ENCODE measurements around the gene CCSER1.
A peak's percentile ranks its signal among the peaks of the same experiment; 100 is the strongest.

Gene CCSER1

GRCh38 chr4:90127223-90127705, at the start of gene CCSER1:
Gene CCSER1, plus strand, starts transcription at chr4:90127394.
- DNase-seq (ENCODE audit: low spot score), result peak; percentile 3

- DNase-seq (ENCODE audit: low spot score), result no peak
Measured at GRCh38 chr4:90078440-90078839, 48.8 kb upstream of the CCSER1 start.

GRCh38 chr4:90080116-90080515, 47.1 kb upstream of the CCSER1 start:
- no peak for DNase-seq (ENCODE audit: low spot score)

DNA sequence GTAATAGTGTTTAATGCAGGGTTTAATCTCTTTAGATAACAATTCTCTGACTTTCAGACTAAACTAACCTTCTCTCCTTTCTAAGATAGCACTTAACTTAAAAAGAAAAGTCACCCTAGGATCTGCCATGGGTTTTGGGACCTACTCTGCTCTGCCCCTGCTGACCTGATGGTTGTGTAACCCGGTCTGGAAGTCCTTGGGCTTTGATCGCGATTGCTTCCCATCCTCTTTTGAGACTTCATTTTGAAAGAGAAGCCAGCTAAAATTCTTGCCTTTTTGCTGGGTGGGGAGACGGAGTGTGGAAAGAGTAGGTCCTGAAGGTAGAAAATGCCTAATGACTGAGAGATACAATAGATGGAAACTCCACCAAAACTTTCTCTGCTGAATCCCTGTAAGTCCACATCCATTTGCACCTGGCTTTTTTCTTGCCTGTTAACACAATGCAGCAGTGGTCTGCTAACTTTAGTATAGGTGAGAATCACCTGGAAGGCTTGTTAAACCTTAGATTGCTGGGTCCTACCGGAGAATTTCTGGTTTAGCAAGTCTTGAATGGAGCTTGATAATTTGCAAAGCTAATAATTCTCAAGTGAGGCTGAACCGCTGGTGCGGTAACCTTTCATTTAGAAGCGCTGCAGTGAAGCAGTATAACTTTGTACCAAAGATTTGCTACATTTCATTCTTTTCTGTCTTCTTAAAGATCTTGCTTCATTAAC, 45.6 kb upstream of the CCSER1 start:
- DNase-seq (ENCODE audit: low spot score), result no peak

- no peak for DNase-seq (ENCODE audit: low spot score)
Measured at GRCh38 chr4:90082449-90082848, 44.7 kb upstream of the CCSER1 start.

DNA sequence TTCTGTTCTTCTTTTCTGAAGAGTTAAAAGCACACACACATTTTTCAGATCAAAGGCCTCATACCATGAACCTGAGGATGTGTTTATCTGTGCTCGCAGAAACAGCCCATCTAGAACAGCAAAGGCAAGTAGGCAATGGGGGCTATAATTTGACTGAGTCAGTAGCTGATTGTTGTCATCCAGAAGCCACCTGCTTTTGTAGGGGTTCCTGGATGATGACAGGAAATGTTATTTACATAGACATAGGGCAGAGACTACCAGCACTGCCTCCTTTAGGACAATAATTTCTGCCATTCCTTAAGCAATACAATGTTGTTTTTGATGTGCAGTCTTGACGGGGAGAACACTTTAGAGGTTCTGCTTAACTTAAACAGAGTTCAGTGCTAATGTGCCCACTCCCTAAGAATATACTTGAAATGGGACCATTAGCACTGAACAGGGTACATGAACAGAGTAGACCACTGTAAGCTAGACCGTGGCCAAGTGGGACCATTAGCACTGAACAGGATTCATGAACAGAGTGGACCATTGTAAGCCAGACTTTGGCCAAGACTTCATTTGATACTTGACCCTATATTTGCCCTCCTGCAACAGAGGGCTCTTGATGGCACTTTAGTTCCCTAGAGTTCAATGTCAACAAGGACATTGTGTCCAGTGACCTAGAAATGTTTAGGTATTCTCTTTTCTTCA, 42.8 kb upstream of the CCSER1 start:
- DNase-seq (ENCODE audit: low spot score), result no peak

DNA sequence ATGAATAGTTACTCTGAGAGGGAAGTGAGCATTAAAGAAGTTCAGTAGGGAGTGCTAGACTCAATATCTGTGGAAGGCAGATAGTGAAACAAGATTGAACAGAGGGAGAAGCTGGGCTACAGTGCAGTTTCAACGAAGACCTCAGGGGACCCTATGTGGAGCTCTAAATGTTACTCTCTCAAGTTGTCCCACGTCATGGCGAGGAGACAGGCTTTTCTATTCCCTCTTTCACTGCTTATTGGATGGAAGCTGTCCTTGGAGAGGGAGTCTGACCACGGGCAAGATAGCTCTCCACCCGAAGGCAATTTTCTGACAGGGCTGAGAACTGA, 42.3 kb upstream of the CCSER1 start:
- DNase-seq (ENCODE audit: low spot score), result no peak

- DNase-seq (ENCODE audit: low spot score), result no peak
Measured at GRCh38 chr4:90093526-90093925, 33.7 kb upstream of the CCSER1 start.

- DNase-seq (ENCODE audit: low spot score), result no peak
Measured at GRCh38 chr4:90095000-90095399, 32.2 kb upstream of the CCSER1 start.

GRCh38 chr4:90099812-90100211, 27.4 kb upstream of the CCSER1 start:
- no peak for DNase-seq (ENCODE audit: low spot score)

GRCh38 chr4:90103991-90104390, 23.2 kb upstream of the CCSER1 start:
- DNase-seq (ENCODE audit: low spot score), result no peak

DNA sequence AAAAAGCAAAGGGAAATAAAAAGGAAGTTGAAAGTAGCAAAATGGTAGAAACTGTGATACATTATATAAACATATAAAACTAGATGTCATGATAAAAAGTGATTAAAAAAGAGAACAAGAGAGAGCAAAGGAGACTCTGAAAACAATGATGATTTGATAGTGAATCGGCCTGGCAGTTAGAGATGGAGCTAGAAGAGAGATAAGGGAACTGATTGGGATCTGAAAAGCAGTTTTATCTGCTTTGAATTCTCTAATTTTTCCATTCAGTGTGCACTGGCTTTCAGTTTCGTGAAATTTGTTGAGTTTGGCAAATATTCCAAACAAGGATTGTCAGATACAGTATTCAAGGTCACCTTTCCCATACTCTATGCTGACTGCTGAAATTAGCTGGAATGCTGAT, 21.9 kb upstream of the CCSER1 start:
- DNase-seq (ENCODE audit: low spot score), result no peak

DNA sequence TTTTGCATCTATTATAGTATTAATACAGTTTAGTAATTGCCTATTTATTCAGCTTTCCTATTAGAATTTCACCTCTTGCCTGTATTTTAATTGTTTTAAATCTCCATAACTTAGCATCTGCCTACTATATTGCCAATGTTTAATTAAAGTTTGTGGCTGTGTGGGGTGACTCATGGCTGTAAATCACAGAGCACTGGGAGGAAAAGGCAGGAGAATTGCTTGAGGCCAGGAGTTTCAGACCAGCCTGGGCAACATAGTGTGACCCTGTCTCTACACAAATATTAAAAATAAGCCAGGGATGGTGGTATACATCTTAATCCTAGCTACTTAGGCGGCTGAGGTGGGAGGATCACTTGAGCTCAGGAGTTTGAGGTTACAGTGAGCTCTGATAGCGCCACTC, 14.5 kb upstream of the CCSER1 start:
- no peak for DNase-seq (ENCODE audit: low spot score)

DNA sequence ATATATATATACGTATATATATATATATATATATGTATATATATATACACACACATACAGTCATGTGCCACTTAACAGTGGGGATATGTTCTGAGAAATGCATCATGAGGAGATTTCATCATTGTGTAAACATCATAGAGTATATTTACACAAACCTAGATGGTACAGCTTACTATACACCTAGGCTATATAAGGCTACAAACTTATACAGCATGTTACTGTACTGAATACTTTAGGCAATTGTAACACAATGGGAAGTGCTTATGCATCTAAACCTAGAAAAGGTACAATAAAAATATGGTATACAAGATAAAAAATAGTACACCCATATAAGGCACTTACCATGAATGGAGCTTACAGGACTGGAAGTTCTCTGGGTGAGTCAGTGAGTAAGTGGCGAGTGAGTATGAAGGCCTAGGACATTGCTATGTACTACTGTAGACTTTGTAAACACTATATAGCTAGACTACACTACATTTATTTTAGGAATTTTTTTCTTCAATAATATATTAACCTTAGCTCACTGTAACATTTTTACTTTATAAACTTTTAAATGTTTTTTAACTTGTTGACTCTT, 13.2 kb upstream of the CCSER1 start:
- no peak for DNase-seq (ENCODE audit: low spot score)

DNA sequence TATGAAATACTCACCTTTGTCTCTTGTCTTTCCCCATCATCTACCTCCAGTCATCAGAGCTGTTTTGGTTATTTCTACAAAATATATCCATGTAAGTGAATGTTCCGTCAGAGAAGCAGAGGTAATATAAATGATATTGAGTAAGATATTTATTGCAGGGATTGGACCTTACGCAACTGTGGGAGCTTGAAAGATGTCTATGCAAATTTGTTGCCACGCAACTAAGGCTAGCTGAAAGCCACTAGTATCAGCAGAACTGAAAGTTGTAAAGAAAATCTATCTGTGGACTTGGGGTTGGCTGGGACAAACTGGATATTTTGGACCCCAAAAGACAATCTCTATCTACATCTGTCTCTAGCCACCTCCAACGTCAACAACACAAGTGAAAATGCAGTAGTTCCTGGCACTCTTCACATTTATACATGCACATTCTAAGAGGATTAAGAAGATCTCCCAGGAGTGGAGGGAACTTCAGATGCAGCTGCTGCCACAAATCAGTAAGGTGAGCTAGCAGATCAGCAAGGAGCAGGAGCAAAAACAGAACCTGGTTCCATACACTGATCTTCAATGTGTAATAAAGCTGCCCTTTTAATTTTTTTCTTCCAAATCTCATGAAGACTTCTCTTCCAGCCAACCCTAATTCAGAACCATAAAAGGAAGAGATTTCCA, 8.5 kb upstream of the CCSER1 start:
- DNase-seq (ENCODE audit: low spot score), result no peak

DNA sequence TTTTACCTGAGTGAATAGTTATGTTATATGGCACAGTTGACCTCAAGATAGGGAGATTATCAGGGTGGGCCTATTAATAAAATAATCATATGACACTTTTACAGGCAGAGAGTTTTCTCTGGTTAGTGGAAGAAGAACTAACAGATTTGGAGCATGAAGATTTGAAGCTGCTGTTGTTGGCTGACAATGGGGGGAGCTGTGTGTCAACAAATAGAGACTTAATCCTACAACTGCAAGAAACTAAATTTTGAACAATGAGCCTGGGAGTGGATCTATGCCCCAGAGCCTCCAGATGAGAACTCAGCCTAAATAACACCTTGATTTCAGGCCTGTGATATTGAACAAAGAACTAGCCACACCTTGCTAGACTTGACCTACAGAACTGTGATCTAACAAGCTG, 7.2 kb upstream of the CCSER1 start:
- DNase-seq (ENCODE audit: low spot score), result no peak

DNA sequence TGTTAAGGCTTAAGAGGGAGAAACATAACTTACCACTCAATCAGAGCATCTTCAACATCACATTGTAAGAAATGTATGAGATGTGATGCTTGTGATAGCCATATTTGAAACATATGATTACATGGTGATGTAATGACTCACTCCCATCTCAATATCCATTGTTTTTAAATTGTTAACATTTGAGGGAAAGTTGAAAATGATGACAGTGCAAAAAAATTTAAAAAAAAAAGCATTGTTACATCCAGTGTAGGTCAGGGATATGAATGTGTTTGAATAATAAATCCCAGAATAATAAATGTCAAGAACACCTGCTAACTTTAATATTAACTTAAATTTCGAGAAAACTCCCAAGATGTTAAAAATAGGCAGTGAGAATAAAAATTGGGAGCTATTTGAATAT, 6.4 kb upstream of the CCSER1 start:
- no peak for DNase-seq (ENCODE audit: low spot score)

DNA sequence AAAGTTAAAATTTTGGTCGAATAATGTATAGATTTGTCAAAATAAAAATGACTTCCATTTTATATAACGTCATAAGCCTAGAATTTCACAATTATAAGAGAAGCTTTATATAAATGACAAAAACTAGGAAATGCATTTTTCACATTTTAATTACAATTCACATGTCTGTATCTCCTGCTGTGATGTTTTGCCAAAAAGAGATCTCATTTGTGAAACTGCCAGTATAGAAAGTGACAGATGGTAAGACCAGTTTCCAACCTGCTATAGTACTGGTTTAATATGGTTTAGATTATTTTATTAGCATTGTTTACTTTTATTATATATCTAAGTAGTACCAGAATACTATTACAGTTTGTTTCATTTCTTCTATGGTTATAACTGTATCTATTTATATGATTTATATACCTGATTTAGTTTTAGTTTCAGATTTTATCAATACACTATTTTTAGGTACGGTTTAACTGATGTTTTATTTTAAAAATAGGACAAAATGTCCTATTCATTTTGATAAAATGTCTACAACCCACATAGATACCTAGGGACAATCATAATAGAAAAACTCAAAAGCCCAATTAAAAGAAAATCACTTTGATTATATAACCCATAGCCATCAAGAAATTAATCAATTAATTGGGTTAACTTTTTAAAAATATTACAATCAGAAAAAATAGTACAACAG, 5.4 kb upstream of the CCSER1 start:
- DNase-seq (ENCODE audit: low spot score), result no peak

DNA sequence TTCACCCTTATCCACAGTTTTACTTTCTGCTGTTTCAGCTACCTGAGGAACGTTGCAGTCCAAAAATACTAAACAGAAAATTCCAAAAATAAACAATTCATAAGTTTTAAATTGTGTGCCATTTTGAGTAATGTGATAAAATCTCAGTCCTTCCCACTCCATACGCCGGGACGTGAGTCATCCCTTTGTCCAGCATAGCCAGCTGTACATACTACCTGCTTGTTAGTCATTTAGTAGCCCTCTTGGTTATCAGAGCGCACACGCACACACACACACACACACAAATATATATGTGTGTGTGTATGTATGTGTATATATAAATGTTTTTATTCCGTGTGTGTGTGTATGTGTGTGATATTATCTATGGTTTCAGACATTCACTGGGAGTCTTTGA, 4.8 kb upstream of the CCSER1 start:
- DNase-seq (ENCODE audit: low spot score), result no peak

GRCh38 chr4:90124276-90124675, 2.9 kb upstream of the CCSER1 start:
- DNase-seq (ENCODE audit: low spot score), result no peak

DNA sequence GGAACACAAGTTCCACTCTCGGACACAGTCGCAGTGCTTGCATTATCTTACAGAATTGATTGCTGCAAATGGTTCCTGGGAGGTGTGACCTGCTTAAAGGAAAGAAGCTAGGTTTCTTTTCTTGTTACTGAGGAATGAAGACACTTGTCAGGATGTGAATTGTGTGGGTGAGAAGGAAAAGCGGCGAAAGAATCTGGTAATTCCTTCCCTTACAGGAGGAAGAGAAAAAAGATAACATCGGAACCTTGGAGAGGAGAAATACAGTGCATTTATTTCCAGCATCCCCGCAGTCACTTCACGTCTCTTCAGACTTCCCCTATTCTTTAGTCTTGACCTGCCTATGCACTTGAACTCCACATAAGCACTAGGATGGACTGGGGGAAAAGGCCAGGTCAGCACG, 389 bp upstream of the CCSER1 start:
- DNase-seq (ENCODE audit: low spot score), result no peak

GRCh38 chr4:90127706-90128345, 632 bp downstream of the CCSER1 start:
- DNase-seq (ENCODE audit: low spot score), result no peak

Data from AG08395 (cell line).